Fibroblast of lung (primary cell): Measurements from ENCODE around the gene OR4Q3.
"Not testable (repeated sequence)": the region's sequence is repeated elsewhere in the genome, so short reads cannot be mapped to it uniquely, and the experiment has no call there.

ENCODE experiments used
- EZH2 ChIP-seq: IDR thresholded peaks from 2 replicates; pipeline ENCODE4 v1.5.1; 2012; ENCODE audit warnings: low read length, control low read depth, mild to moderate bottlenecking; ENCODE audit errors: missing control alignments
- TF ChIP-seq, protein P1 (sequence below), 2 donors: IDR thresholded peaks in 1 of 2; conservative IDR thresholded peaks in 1 of 2; 1 replicate in 1 of 2; 2 replicates in 1 of 2; pipeline ENCODE4 v1.5.1; 2011 to 2012; ENCODE audit warnings: low read length in 2 of 2, control low read depth in 1 of 2, inconsistent platforms in 1 of 2, low read depth in 1 of 2, mild to moderate bottlenecking in 1 of 2

GRCh38 chr14:19752316-19752715 lies 8.9 kb downstream of the OR4Q3 start:
- TF ChIP-seq, protein P1, sequence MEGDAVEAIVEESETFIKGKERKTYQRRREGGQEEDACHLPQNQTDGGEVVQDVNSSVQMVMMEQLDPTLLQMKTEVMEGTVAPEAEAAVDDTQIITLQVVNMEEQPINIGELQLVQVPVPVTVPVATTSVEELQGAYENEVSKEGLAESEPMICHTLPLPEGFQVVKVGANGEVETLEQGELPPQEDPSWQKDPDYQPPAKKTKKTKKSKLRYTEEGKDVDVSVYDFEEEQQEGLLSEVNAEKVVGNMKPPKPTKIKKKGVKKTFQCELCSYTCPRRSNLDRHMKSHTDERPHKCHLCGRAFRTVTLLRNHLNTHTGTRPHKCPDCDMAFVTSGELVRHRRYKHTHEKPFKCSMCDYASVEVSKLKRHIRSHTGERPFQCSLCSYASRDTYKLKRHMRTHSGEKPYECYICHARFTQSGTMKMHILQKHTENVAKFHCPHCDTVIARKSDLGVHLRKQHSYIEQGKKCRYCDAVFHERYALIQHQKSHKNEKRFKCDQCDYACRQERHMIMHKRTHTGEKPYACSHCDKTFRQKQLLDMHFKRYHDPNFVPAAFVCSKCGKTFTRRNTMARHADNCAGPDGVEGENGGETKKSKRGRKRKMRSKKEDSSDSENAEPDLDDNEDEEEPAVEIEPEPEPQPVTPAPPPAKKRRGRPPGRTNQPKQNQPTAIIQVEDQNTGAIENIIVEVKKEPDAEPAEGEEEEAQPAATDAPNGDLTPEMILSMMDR (conservative IDR thresholded peaks at IDR 0.05 in 1 of 2, IDR thresholded peaks at IDR 0.05 in 1 of 2; ENCODE audit: low read depth in 1 of 2, low read length in 2 of 2) = not testable (repeated sequence)
- not testable (repeated sequence) for TF ChIP-seq EZH2
